ENCODE data around the gene IQGAP2. TPM values are rescaled to one million over a fixed set of nuclear protein-coding genes. Genes with fewer than 3 reads are reported as not detected.

The IQGAP2 gene
- polyA plus RNA-seq, 1 donor (not counting 4 experiments of a cell fraction or from before 2014, with no cell fraction given), result 0.14 TPM

DNA sequence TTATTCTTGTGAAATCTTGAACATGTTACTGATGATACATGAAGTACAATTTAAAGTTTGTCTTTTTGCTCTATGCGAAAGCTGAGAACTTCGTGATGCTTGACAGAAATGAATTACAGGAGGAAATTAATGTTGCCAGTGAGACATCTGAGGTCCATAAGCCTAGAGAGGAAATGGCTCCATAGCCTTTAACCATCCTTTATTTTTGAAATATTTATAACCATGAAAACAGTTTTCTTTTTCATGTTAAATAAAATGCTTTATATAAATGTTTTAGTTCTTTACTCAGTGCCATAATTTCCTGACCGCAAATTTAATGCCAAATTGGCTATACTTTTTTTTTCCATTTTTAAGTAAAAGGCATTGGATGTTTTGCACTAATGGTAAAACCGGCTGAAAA, 191.0 kb downstream of the IQGAP2 start:
- no peaks in the 10 kb centered on the region for H4K20me1 ChIP-seq (ENCODE audit: control insufficient read depth, extremely low read depth, insufficient read depth, low read length)
- no peak overlapping the region for H3K4me2 ChIP-seq (ENCODE audit: control insufficient read depth, extremely low read depth, insufficient read depth, low read depth, low read length)
- no peaks in the 10 kb centered on the region for H3K9me1 ChIP-seq (ENCODE audit: control insufficient read depth, extremely low read depth, insufficient read depth, low read length)
- TF ChIP-seq EZH2 (IDR thresholded peaks at IDR 0.05; ENCODE audit: low read length), result no peak
- TF ChIP-seq, protein P1, sequence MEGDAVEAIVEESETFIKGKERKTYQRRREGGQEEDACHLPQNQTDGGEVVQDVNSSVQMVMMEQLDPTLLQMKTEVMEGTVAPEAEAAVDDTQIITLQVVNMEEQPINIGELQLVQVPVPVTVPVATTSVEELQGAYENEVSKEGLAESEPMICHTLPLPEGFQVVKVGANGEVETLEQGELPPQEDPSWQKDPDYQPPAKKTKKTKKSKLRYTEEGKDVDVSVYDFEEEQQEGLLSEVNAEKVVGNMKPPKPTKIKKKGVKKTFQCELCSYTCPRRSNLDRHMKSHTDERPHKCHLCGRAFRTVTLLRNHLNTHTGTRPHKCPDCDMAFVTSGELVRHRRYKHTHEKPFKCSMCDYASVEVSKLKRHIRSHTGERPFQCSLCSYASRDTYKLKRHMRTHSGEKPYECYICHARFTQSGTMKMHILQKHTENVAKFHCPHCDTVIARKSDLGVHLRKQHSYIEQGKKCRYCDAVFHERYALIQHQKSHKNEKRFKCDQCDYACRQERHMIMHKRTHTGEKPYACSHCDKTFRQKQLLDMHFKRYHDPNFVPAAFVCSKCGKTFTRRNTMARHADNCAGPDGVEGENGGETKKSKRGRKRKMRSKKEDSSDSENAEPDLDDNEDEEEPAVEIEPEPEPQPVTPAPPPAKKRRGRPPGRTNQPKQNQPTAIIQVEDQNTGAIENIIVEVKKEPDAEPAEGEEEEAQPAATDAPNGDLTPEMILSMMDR (optimal IDR thresholded peaks at IDR 0.05 in 1 of 3, IDR thresholded peaks at IDR 0.05 in 1 of 3, conservative IDR thresholded peaks at IDR 0.05 in 1 of 3; ENCODE audit: extremely low read depth in 1 of 3, insufficient read depth in 2 of 3, low read length in 3 of 3), result no peak
- no peaks in the 10 kb centered on the region for H3K36me3 ChIP-seq (ENCODE audit: control insufficient read depth in 2 of 2, extremely low read depth in 1 of 2, insufficient read depth in 2 of 2, low read length in 2 of 2)
- H3K9me3 ChIP-seq (ENCODE audit: control insufficient read depth, low read depth, low read length), result no peaks in the 10 kb centered on the region
- H3K4me3 ChIP-seq (ENCODE audit: control insufficient read depth in 2 of 3, extremely low read depth in 1 of 3, insufficient read depth in 2 of 3, low read depth in 1 of 3, low read length in 3 of 3), result no peak overlapping the region
- no peaks in the 10 kb centered on the region for H3K79me2 ChIP-seq (ENCODE audit: control insufficient read depth, insufficient read depth, low read length)
- no peak for DNase-seq (ENCODE audit: low read depth, low spot score)
- no peak for FAIRE-seq
- H3K27me3 ChIP-seq (ENCODE audit: control insufficient read depth, extremely low read depth, insufficient read depth, low read length), result peaks cover 4% of the 10 kb centered on the region
- H2AFZ ChIP-seq (ENCODE audit: control insufficient read depth, low read length), result no peak overlapping the region
- no peaks in the 10 kb centered on the region for H3K4me1 ChIP-seq (ENCODE audit: control insufficient read depth, extremely low read depth, insufficient read depth, low read length)
- no peak overlapping the region for H3K27ac ChIP-seq (ENCODE audit: control insufficient read depth, insufficient read depth, low read length)
- H3K9ac ChIP-seq (ENCODE audit: control insufficient read depth, extremely low read depth, insufficient read depth, low read length), result no peak overlapping the region
- dilution Hi-C loops (cut with MboI; ENCODE audit: extremely low pct_ligation_motif_present, low sequenced_read_pairs), result no loop called here

DNA sequence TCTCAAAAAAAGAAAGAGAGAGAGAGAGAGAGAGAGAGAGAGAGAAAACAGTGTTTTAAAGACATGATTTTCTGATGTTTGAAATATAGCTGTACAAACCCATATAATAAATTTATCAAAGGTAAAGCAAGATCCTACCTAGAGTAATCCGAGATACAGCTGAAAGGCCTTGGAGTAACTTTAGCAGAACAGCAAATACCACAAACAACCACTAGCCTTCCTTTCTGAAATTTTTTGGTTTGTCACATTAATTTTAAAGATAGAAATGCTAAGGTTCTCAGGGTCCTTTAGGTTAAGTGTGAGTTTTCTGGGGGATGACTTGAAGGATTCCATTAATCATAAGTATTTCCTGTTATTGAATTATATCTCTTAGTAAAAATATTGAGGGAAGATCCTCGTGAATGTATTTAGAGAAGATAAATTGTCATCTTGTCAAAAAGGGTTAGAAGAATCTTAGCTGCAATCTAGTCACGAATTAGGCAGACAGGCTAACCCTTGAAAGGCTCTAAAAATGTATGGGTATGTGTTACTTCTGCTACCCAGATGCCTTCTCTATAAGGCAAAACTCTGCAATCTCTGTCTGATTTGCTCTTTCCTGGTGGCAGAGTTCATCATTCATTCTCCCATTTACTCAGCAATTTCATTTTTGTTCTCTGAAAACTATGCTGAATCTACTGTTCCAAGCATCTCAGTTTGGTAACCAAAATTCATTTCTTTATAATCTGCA, 192.8 kb downstream of the IQGAP2 start:
- Histone ChIP-seq H3K9me1 (ENCODE audit: control insufficient read depth, extremely low read depth, insufficient read depth, low read length) (no peaks in the 10 kb centered on the region), H3K4me3 (ENCODE audit: control insufficient read depth in 2 of 3, extremely low read depth in 1 of 3, insufficient read depth in 2 of 3, low read depth in 1 of 3, low read length in 3 of 3) (no peak overlapping the region), H3K27ac (ENCODE audit: control insufficient read depth, insufficient read depth, low read length) (no peak overlapping the region), H3K27me3 (ENCODE audit: control insufficient read depth, extremely low read depth, insufficient read depth, low read length) (peaks cover 4% of the 10 kb centered on the region), H2AFZ (ENCODE audit: control insufficient read depth, low read length) (no peak overlapping the region), H3K4me1 (ENCODE audit: control insufficient read depth, extremely low read depth, insufficient read depth, low read length) (no peaks in the 10 kb centered on the region), H3K4me2 (ENCODE audit: control insufficient read depth, extremely low read depth, insufficient read depth, low read depth, low read length) (no peak overlapping the region), H3K79me2 (ENCODE audit: control insufficient read depth, insufficient read depth, low read length) (no peaks in the 10 kb centered on the region), H3K9me3 (ENCODE audit: control insufficient read depth, low read depth, low read length) (no peaks in the 10 kb centered on the region), H3K36me3 (ENCODE audit: control insufficient read depth in 2 of 2, extremely low read depth in 1 of 2, insufficient read depth in 2 of 2, low read length in 2 of 2) (no peaks in the 10 kb centered on the region), H4K20me1 (ENCODE audit: control insufficient read depth, extremely low read depth, insufficient read depth, low read length) (no peaks in the 10 kb centered on the region), H3K9ac (ENCODE audit: control insufficient read depth, extremely low read depth, insufficient read depth, low read length) (no peak overlapping the region)
- FAIRE-seq, result no peak
- dilution Hi-C loops (cut with MboI; ENCODE audit: extremely low pct_ligation_motif_present, low sequenced_read_pairs), result no loop called here
- no peak for DNase-seq (ENCODE audit: low read depth, low spot score)
- TF ChIP-seq EZH2 (IDR thresholded peaks at IDR 0.05; ENCODE audit: low read length), result no peak
- TF ChIP-seq, protein P1 (optimal IDR thresholded peaks at IDR 0.05 in 1 of 3, IDR thresholded peaks at IDR 0.05 in 1 of 3, conservative IDR thresholded peaks at IDR 0.05 in 1 of 3; ENCODE audit: extremely low read depth in 1 of 3, insufficient read depth in 2 of 3, low read length in 3 of 3), result no peak

All from keratinocyte (primary cell).